CD14-positive monocyte (primary cell): ENCODE measurements around the gene RAB10. TPM values are rescaled to one million over a fixed set of nuclear protein-coding genes. Genes with fewer than 3 reads are reported as not detected.

Source experiments
- DNase-seq, 3 donors: peaks; one replicate each; pipeline ENCODE4 v3.0.0-alpha.2; 2011 to 2022
- H2AFZ ChIP-seq: 2 replicates; pipeline ENCODE4 v1.6.0; 2012; ENCODE audit warnings: mild to moderate bottlenecking, low read depth, low read length, inconsistent platforms; ENCODE audit not compliant: insufficient read depth, poor library complexity, severe bottlenecking
- H3K27ac ChIP-seq, 2 donors: 1 replicate in 1 of 2; 2 replicates in 1 of 2; pipeline ENCODE4 v1.5.1; 2012 to 2013; ENCODE audit warnings: low read length in 2 of 2, control low read depth in 1 of 2, inconsistent platforms in 1 of 2, low read depth in 1 of 2, mild to moderate bottlenecking in 1 of 2
- H3K27me3 ChIP-seq, 2 donors: one replicate each; pipeline versions ENCODE4 v1.6.0 to v1.6.1; 2011 to 2013; ENCODE audit warnings: low read length in 2 of 2; ENCODE audit not compliant: control insufficient read depth in 2 of 2, insufficient read depth in 2 of 2
- H3K36me3 ChIP-seq, 2 donors: replicated peaks in 1 of 2; 1 replicate in 1 of 2; 2 replicates in 1 of 2; pipeline versions ENCODE4 v1.5.1 to v1.6.1; 2012 to 2013; ENCODE audit warnings: low read length in 2 of 2, control low read depth in 1 of 2, inconsistent platforms in 1 of 2, mild to moderate bottlenecking in 1 of 2; ENCODE audit not compliant: insufficient read depth in 2 of 2, control insufficient read depth in 1 of 2
- H3K4me1 ChIP-seq, 2 donors: 1 replicate in 1 of 2; 2 replicates in 1 of 2; pipeline versions ENCODE4 v1.5.1 to v1.6.1; 2012 to 2013; ENCODE audit warnings: low read length in 2 of 2, control low read depth in 1 of 2, inconsistent platforms in 1 of 2, mild to moderate bottlenecking in 1 of 2, moderate library complexity in 1 of 2; ENCODE audit not compliant: insufficient read depth in 2 of 2, control insufficient read depth in 1 of 2
- H3K4me2 ChIP-seq: replicated peaks from 2 replicates; pipeline ENCODE3; 2012; ENCODE audit warnings: low read length, moderate library complexity, mild to moderate bottlenecking; ENCODE audit not compliant: poor library complexity, severe bottlenecking; ENCODE audit errors: extremely low read depth
- H3K4me3 ChIP-seq, 3 experiments: fragments of 200-600 bp in 1 of 3; sonication (generic) in 1 of 3; replicated peaks in 1 of 3; 1 replicate in 2 of 3; 2 replicates in 1 of 3; pipeline ENCODE4 v1.5.1; 2011 to 2013; ENCODE audit warnings: low read length in 3 of 3, mild to moderate bottlenecking in 3 of 3, control low read depth in 2 of 3, low read depth in 2 of 3, inconsistent platforms in 1 of 3, moderate library complexity in 1 of 3
- H3K79me2 ChIP-seq: 2 replicates; pipeline ENCODE4 v1.6.0; 2012; ENCODE audit warnings: mild to moderate bottlenecking, control low read depth, inconsistent platforms, low read length, moderate library complexity; ENCODE audit not compliant: insufficient read depth
- H3K9ac ChIP-seq: 2 replicates; pipeline ENCODE4 v1.6.0; 2017; ENCODE audit warnings: low read length, mild to moderate bottlenecking; ENCODE audit not compliant: insufficient read depth, poor library complexity, severe bottlenecking
- H3K9me3 ChIP-seq, 2 donors: replicated peaks in 1 of 2; 1 replicate in 1 of 2; 2 replicates in 1 of 2; pipeline versions ENCODE4 v1.5.1 to v1.6.1; 2012 to 2013; ENCODE audit warnings: low read length in 2 of 2, control low read depth in 1 of 2; ENCODE audit not compliant: control insufficient read depth in 1 of 2, insufficient read depth in 1 of 2
- H4K20me1 ChIP-seq: 2 replicates; pipeline ENCODE4 v1.6.0; 2012; ENCODE audit warnings: mild to moderate bottlenecking, low read length, control low read depth, moderate library complexity; ENCODE audit not compliant: insufficient read depth
- H3K27ac Mint-ChIP-seq, 7 donors: one replicate each; pipeline ENCODE4 v1.8.0; 2020; ENCODE audit warnings: mild to moderate bottlenecking in 7 of 7, mixed read lengths in 7 of 7, moderate library complexity in 6 of 7, inconsistent platforms in 2 of 7
- H3K27me3 Mint-ChIP-seq, 3 donors: one replicate each; pipeline ENCODE4 v1.8.0; 2021 to 2022; ENCODE audit warnings: low read depth in 3 of 3, mild to moderate bottlenecking in 3 of 3, mixed read lengths in 3 of 3, moderate library complexity in 3 of 3, inconsistent platforms in 1 of 3
- H3K36me3 Mint-ChIP-seq, 2 donors: one replicate each; pipeline ENCODE4 v1.8.0; 2020; ENCODE audit warnings: mixed read lengths in 2 of 2, inconsistent platforms in 1 of 2, mild to moderate bottlenecking in 1 of 2
- H3K4me1 Mint-ChIP-seq: one replicate; pipeline ENCODE4 v1.8.0; 2020; ENCODE audit warnings: mild to moderate bottlenecking, mixed read lengths
- H3K4me3 Mint-ChIP-seq, 2 donors: one replicate each; pipeline ENCODE4 v1.8.0; 2020; ENCODE audit warnings: mild to moderate bottlenecking in 2 of 2, mixed read lengths in 2 of 2, moderate library complexity in 1 of 2
- H3K9me3 Mint-ChIP-seq, 7 donors: one replicate each; pipeline ENCODE4 v1.8.0; 2020 to 2022; ENCODE audit warnings: mixed read lengths in 7 of 7, mild to moderate bottlenecking in 6 of 7, moderate library complexity in 6 of 7, inconsistent platforms in 2 of 7
- WGBS: methylation state at CpG from one replicate; pipeline ENCODE4 v1.1.5; 2013; ENCODE audit warnings: missing lambda C conversion rate; ENCODE audit not compliant: insufficient coverage; 5-methylcytosine and 5-hydroxymethylcytosine counted together
- intact Hi-C, 2 donors: fragments of 100-400 bp; cut with micrococcal nuclease; formaldehyde crosslinking; loops; one replicate each; pipeline versions ENCODE4 v1.15.0 to v1.15.1; 2023
- polyA plus RNA-seq, 3 donors: library from polyadenylated mRNA; depleted of rRNA in 1 of 3; unstranded in 2 of 3; stranded (reverse) in 1 of 3; fragments of 300-500 nt in 2 of 3; fragments of >200 nt in 1 of 3; fragmentation: Illumina TruSeq in 2 of 3; gene quantifications; 1 replicate in 2 of 3; 2 replicates in 1 of 3; pipeline ENCODE4 v1.2.3, GENCODE V29; 2012 to 2021
- TF ChIP-seq, protein P1 (sequence below): fragments of 200-600 bp; IDR thresholded peaks from one replicate; pipeline ENCODE4 v1.8.0; 2022; ENCODE audit warnings: antibody characterized with exemption, mild to moderate bottlenecking

Gene RAB10
- polyA plus RNA-seq, 3 donors: 38.6 to 258 (median 202) TPM

DNA sequence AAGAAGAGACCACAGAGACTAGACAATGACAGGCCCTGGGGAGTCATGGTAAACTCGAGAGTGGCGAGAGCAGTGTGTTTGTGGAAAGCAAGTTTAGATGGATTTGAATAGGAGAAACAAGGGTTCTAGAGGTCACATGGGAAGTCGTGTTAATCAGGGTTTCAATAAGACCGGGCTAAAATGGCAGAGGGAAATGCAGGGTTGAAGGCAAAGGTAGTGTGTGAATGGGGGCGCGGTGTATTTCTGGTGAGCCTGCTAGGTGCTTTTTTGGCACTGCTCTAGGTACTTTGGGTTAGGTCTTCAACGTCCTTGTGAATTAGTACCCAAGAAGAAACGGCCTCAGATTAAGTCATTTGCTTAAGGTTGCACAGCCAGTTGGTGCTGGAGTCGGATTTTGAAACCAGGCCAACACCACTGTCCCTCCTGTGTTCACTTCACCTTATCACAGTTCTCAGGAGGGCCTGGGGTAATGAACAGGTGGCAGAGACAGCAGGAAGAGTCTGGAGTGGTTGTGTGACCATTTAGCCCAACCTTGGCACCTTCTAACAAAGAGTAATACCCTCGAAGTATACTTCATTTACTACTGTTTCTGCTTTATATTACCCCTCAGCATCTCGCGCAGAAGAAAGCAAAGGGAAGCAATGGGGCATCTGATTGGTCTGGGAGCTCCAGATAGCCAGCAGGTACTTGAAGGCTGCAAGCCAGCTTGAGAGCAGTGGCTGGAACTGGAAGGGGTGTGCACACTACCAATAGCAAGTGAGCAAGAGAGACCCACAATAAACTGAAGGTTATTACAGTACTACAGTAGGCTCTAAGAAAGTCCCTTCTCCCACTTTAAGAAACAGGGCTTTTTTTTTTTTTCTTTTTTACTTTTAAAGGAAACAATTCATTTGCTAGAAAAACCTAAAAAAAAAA, 105.6 kb downstream of the RAB10 start:
- no peak overlapping the region for H3K27ac ChIP-seq
- 86% methylated on average over 9 of the region's 12 CpGs for WGBS
- peaks cover 0 to 2% (median 0%) of the 10 kb centered on the region in 3 donors for H3K27me3 Mint-ChIP-seq
- H3K27ac Mint-ChIP-seq: peak overlapping the region in 3 of 7 donors; percentile 4 to 77 (median 72)
- H3K36me3 ChIP-seq: peaks cover 17 to 32% of the 10 kb centered on the region in 2 donors
- TF ChIP-seq, protein P1, sequence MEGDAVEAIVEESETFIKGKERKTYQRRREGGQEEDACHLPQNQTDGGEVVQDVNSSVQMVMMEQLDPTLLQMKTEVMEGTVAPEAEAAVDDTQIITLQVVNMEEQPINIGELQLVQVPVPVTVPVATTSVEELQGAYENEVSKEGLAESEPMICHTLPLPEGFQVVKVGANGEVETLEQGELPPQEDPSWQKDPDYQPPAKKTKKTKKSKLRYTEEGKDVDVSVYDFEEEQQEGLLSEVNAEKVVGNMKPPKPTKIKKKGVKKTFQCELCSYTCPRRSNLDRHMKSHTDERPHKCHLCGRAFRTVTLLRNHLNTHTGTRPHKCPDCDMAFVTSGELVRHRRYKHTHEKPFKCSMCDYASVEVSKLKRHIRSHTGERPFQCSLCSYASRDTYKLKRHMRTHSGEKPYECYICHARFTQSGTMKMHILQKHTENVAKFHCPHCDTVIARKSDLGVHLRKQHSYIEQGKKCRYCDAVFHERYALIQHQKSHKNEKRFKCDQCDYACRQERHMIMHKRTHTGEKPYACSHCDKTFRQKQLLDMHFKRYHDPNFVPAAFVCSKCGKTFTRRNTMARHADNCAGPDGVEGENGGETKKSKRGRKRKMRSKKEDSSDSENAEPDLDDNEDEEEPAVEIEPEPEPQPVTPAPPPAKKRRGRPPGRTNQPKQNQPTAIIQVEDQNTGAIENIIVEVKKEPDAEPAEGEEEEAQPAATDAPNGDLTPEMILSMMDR: no peak
- intact Hi-C loops: no loop called here
- H3K9me3 ChIP-seq: no peaks in the 10 kb centered on the region
- no peak for DNase-seq
- H3K27me3 ChIP-seq: no peaks in the 10 kb centered on the region
- peaks cover 46% of the 10 kb centered on the region for H4K20me1 ChIP-seq
- H3K4me1 Mint-ChIP-seq: peaks cover 14% of the 10 kb centered on the region
- H3K4me3 Mint-ChIP-seq: no peak overlapping the region
- H3K36me3 Mint-ChIP-seq: peaks cover 27 to 35% of the 10 kb centered on the region in 2 donors
- peaks cover 0 to 2% (median 0%) of the 10 kb centered on the region in 7 donors for H3K9me3 Mint-ChIP-seq
- no peak overlapping the region for H3K4me3 ChIP-seq
- no peak overlapping the region for H3K4me2 ChIP-seq
- H3K9ac ChIP-seq: no peak overlapping the region
- H3K4me1 ChIP-seq: peaks cover 10 to 11% of the 10 kb centered on the region in 2 donors
- H2AFZ ChIP-seq: no peak overlapping the region
- no peaks in the 10 kb centered on the region for H3K79me2 ChIP-seq

DNA sequence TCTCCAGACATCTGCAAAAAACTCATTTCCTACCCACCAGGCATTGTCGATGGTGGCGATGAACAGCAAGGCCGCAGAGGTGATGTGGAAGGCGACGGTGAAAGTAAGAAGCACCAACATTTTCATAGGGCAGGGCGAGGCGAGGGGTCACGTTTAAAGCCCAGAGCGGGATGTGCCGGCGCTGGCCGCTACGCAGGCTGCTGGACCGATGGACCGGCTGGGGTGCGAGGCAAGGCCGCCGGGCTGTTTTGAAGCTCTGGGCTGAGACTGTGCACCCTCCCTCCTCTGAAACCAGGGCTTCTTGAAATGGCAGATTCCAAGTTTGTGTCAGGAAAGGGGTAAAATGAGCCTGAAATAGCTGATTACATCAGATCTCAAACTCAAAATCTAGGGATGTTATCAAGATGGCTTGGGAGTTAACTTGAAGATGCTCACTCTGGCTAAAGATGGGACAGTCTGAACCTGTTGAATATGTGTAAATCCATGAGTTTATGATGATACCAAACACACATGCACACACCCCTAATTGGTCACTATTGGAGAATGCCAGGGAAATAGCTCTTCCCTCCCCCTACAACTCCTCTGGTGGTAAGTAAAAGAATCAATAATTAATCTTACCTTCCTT, 107.4 kb downstream of the RAB10 start:
- Mint-ChIP-seq H3K4me3 (no peak overlapping the region), H3K36me3 (peaks cover 11 to 20% of the 10 kb centered on the region in 2 donors), H3K4me1 (peaks cover 19% of the 10 kb centered on the region), H3K9me3 (peaks cover 0 to 2% (median 0%) of the 10 kb centered on the region in 7 donors), H3K27me3 (peaks cover 0 to 2% (median 0%) of the 10 kb centered on the region in 3 donors), H3K27ac (peak overlapping the region in 1 of 7 donors; percentile 9)
- peaks cover 29% of the 10 kb centered on the region for H4K20me1 ChIP-seq
- DNase-seq: no peak
- H3K27ac ChIP-seq: no peak overlapping the region
- H3K36me3 ChIP-seq: peaks cover 8 to 15% of the 10 kb centered on the region in 2 donors
- no peaks in the 10 kb centered on the region for H3K79me2 ChIP-seq
- intact Hi-C loops: no loop called here
- no peak overlapping the region for H3K9ac ChIP-seq
- H2AFZ ChIP-seq: no peak overlapping the region
- no peaks in the 10 kb centered on the region for H3K27me3 ChIP-seq
- no peaks in the 10 kb centered on the region for H3K9me3 ChIP-seq
- no peak overlapping the region for H3K4me2 ChIP-seq
- TF ChIP-seq, protein P1: no peak
- peaks cover 12 to 16% of the 10 kb centered on the region in 2 donors for H3K4me1 ChIP-seq
- H3K4me3 ChIP-seq: no peak overlapping the region
- 93% methylated on average over 16 of the region's 18 CpGs for WGBS
